Thymus (tissue), 11 donors: ENCODE data around the gene ETV2. TPM values are rescaled to one million over a fixed set of nuclear protein-coding genes. Genes with fewer than 3 reads are reported as not detected.
A peak's percentile ranks its signal among the peaks of the same experiment; 100 is the strongest.
"Not testable (repeated sequence)": the region's sequence is repeated elsewhere in the genome, so short reads cannot be mapped to it uniquely, and the experiment has no call there.

ENCODE experiments used
- DNase-seq, 9 donors: peaks; one replicate each; pipeline ENCODE4 v3.0.0-alpha.2; 2013; ENCODE audit warnings: low spot score in 9 of 9, low read depth in 6 of 9, missing footprints in 1 of 9
- H3K27ac ChIP-seq, 2 donors: one replicate each; pipeline ENCODE4 v1.5.1; 2013; ENCODE audit warnings: control low read depth in 1 of 2, low read depth in 1 of 2, low read length in 1 of 2, mild to moderate bottlenecking in 1 of 2, moderate library complexity in 1 of 2
- H3K27me3 ChIP-seq, 2 donors: one replicate each; pipeline ENCODE4 v1.5.1; 2013; ENCODE audit warnings: low read length in 1 of 2; ENCODE audit not compliant: control insufficient read depth in 2 of 2, insufficient read depth in 1 of 2
- H3K36me3 ChIP-seq, 2 donors: one replicate each; pipeline ENCODE4 v1.5.1; 2013; ENCODE audit warnings: low read length in 1 of 2, mild to moderate bottlenecking in 1 of 2, moderate library complexity in 1 of 2; ENCODE audit not compliant: control insufficient read depth in 2 of 2, insufficient read depth in 2 of 2
- H3K4me1 ChIP-seq, 2 donors: one replicate each; pipeline ENCODE4 v1.5.1; 2013; ENCODE audit warnings: low read length in 2 of 2; ENCODE audit not compliant: control insufficient read depth in 2 of 2, insufficient read depth in 2 of 2
- H3K4me3 ChIP-seq, 2 donors: one replicate each; pipeline ENCODE4 v1.5.1; 2013; ENCODE audit warnings: low read length in 2 of 2, control low read depth in 1 of 2, mild to moderate bottlenecking in 1 of 2
- H3K9me3 ChIP-seq, 2 donors: one replicate each; pipeline ENCODE4 v1.5.1; 2013; ENCODE audit warnings: low read length in 1 of 2, mild to moderate bottlenecking in 1 of 2; ENCODE audit not compliant: control insufficient read depth in 2 of 2, insufficient read depth in 1 of 2
- whole genome bisulfite sequencing: extraction: QIAGEN DNeasy Blood & Tissue Kit; methylation state at CpG from one replicate; pipeline ENCODE4 v1.1.7; 2013; 5-methylcytosine and 5-hydroxymethylcytosine counted together
- polyA plus RNA-seq: library from polyadenylated mRNA; stranded (reverse); fragments of 200-250 nt; gene quantifications from one replicate; pipeline ENCODE4 v1.2.3, GENCODE V29; 2013
- total RNA-seq: library from RNA; stranded (reverse); fragments of 120-200 nt; gene quantifications from one replicate; pipeline ENCODE4 v1.2.4, GENCODE V29; 2013
- donor health status: healthy.

ETV2 gene
- total and polyA plus RNA-seq, 2 donors: 0.76 to 1.5 TPM

DNA sequence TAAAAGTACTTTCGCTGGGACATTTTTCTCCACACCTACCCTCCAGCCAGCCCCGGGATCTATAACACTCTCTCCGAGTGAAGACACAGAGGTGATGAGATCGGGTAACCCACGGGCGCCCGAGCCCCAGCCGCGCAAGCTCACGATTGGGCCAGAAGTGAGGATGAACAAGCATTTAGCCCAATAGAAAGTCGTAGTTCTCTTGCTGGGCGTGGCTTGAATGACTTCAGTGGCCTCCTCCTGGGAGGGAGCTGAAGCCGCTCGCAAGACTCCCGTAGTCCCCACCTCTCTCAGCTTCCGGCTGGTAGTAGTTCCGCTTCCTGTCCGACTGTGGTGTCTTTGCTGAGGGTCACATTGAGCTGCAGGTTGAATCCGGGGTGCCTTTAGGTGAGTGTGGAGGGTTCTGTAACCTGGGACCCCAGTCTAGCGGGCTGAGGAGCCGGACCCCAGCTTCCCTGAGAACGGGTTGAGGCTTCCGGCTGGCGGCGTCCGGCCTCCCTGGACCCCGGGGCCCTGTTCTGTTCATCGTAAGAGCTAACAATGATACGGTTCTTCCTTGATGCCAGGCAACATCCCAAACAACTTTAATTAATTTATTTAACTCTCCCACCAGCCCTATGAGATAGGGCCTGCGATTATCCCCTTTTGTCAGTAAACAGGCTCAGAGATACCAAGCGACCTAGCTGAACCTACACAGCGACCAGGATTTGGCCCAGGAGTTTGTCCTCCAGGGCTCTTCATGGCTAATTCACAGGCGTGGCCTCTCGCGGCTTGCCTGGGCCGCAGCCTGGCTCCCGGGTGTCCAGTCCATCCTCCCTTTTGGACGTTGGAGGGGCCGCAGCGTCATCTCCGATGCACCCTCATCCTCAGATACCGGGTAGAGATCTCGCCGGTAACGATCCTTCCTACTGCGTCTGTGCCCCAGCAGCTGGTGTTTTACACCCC lies 6.7 kb downstream of the ETV2 start, which contains the start of gene COX6B1:
TSS of gene COX6B1 (plus strand) at position 307 of the 945 bp plus-strand sequence. CDS start 2,921 bp downstream, outside the sequence.
- peaks cover 15 to 35% of the 10 kb centered on the region in 2 donors for H3K4me1 ChIP-seq
- under 1% methylated on average over 46 of the region's 46 CpGs for WGBS
- DNase-seq: peak; percentile 86 to 99 (median 95)
- peak within 1 kb of the TSS; percentile 64 to 70 for H3K4me3 ChIP-seq
- H3K36me3 ChIP-seq: peaks cover 10 to 18% of the 10 kb centered on the region in 2 donors
- H3K27me3 ChIP-seq: no peaks in the 10 kb centered on the region
- H3K27ac ChIP-seq: peak within 1 kb of the TSS; percentile 26 to 65
- no peaks in the 10 kb centered on the region for H3K9me3 ChIP-seq

DNA sequence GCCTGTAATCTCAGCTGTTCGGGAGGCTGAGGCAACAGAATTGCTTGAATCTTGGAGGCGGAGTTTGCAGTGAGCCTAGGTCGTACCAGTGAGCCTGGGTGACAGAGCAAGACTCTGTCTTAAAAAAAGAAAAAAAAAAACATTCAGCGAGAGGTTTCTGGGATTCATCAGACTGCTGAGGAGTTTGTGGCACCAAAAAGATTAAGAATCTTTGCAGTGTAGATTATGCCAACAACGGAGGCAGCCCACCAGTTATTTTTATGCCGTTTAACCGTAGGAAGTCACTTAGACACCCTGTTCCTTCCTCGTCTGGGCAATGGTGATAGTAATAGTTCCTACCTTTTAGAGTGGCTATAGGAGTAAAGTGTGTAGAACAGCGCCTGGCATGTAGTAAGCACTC lies 9.0 kb downstream of the ETV2 start:
- no peaks in the 10 kb centered on the region for H3K27me3 ChIP-seq
- WGBS: 78% methylated on average over 9 of the region's 9 CpGs
- H3K4me3 ChIP-seq: no peak overlapping the region
- H3K36me3 ChIP-seq: peaks cover 27 to 35% of the 10 kb centered on the region in 2 donors
- no peak for DNase-seq
- no peak overlapping the region for H3K27ac ChIP-seq
- H3K4me1 ChIP-seq: peaks cover 8 to 14% of the 10 kb centered on the region in 2 donors
- no peaks in the 10 kb centered on the region for H3K9me3 ChIP-seq

DNA sequence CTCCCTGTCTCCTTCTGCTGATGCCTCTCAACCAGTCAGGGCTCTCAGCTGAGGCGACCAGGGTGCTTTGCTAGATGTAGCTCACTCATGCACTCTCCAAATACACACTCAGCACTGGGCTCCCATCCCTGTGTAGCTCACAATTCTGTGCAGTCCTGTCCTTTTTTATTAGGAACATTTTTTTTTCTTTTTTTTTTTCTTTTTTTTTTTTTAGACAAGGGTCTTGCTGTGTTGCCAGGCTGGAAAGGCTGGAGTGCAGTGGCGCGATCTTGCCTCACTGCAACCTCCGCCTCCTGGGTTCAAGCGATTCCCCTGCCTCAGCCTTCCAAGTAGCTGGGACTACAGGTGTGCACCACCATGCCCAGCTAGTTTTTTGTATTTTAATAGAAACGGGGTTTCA lies 13.3 kb downstream of the ETV2 start:
- H3K27ac ChIP-seq, H3K9me3 ChIP-seq, H3K4me3 ChIP-seq, H3K4me1 ChIP-seq, H3K27me3 ChIP-seq, DNase-seq: not testable (repeated sequence)
- H3K36me3 ChIP-seq: peaks cover 53 to 68% of the 10 kb centered on the region in 2 donors
- 98% methylated on average over 6 of the region's 6 CpGs for WGBS

DNA sequence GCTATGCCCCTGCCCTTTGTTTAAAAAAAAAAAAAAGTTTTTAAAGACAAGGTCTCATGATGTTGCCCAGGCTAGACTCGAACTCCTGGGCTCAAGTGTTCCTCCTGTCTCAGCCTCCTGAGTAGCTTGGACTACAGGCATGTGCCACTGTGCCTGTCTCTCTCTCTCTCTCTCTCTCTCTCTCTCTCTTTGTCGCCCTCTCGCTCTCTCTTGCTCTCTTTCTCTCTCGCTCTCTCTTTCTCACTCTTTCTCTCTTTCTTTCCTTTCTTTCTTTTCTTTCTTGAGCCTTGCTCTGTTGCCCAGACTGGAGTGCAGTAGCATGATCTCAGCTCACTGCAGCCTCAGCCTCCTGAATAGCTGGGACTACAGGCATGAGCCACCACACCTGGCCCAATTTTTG lies 14.1 kb downstream of the ETV2 start:
- no peak overlapping the region for H3K27ac ChIP-seq
- no peaks in the 10 kb centered on the region for H3K4me1 ChIP-seq
- no peaks in the 10 kb centered on the region for H3K27me3 ChIP-seq
- no peak for DNase-seq
- H3K9me3 ChIP-seq: no peaks in the 10 kb centered on the region
- no peak overlapping the region for H3K4me3 ChIP-seq
- 98% methylated on average over 4 of the region's 4 CpGs for WGBS
- H3K36me3 ChIP-seq: peaks cover 60 to 73% of the 10 kb centered on the region in 2 donors

DNA sequence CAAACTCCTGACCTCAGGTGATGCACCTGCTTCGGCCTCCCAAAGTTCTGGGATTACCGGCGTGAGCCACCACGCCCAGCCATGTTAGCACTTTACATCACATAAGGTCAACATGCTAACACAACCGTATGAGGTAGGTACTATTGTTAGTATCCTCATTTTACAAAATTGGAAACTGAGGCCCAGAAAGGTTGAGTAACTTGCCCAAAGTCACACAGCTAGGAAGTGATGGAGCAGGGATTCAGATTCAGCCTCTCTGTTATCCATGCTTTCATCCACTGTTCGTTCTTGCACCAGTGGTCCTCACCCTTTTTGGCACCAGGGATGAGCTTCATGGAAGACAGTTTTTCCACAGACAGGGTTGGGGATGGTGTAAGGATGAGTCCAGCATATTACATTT lies 15.2 kb downstream of the ETV2 start:
- Histone ChIP-seq H3K36me3 (peaks cover 56 to 69% of the 10 kb centered on the region in 2 donors), H3K9me3 (no peaks in the 10 kb centered on the region), H3K4me3 (no peak overlapping the region), H3K27ac (no peak overlapping the region), H3K27me3 (no peaks in the 10 kb centered on the region), H3K4me1 (no peaks in the 10 kb centered on the region)
- no peak for DNase-seq
- WGBS: over 99% methylated on average over 6 of the region's 6 CpGs

DNA sequence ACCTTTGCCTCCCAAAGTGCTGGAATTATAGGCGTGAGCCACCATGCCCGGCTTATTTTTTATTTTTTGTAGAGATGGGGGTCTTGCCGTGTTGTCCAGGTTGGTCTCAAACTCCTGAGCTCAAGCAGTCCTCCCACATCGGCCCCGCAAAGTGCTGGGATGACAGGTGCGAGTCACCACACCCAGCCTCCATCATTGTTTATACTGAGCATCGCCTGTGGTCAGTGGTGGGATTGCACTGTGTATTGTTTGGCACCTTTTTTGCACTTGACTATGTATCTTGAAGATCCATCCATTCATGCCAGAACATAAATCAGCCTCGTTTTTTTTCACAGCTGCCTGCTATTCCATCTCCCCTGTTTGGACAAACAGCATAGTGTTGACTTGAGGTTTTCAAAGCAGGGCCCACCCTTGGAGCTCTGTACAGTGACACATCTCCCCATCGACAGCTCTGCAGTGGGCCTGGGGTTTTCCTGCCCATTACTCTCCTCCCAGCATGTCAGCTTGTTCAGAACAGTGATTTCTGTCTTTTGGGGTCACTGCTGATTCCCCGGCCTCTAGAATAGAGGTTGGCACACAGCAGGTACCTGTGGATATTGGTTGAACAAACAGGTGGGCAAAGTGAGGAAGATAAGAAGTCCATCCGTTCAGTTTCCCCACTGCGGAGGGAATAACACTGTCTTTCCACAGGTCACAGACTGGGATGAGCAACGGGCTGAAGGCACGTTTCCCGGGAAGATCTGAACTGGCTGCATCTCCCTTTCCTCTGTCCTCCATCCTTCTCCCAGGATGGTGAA lies 16.6 kb downstream of the ETV2 start:
- WGBS: 91% methylated on average over 15 of the region's 15 CpGs

DNA sequence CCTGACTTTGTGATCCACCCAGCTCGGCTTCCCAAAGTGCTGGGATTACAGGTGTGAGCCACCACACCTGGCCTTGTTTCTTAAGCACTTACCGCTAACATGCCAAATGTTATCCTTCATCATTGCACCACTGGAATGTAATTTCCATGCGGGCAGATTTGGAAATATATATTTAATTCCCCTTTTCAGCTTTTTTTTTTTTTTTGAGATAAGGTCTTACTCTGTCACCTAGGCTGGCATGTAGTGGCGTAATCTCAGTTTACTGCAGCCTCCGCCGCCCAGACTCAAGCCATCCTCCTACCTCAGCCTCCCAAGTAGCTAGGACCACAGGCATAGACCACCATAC lies 20.4 kb downstream of the ETV2 start:
- Histone ChIP-seq H3K27ac (no peak overlapping the region), H3K27me3 (no peaks in the 10 kb centered on the region), H3K9me3 (no peaks in the 10 kb centered on the region), H3K4me3 (no peak overlapping the region), H3K36me3 (peaks cover 47 to 61% of the 10 kb centered on the region in 2 donors), H3K4me1 (no peaks in the 10 kb centered on the region)
- 97% methylated on average over 6 of the region's 6 CpGs for WGBS
- DNase-seq: no peak

More for the DNA sequence above, 16.6 kb downstream of the ETV2 start:
- Histone ChIP-seq H3K36me3 (peaks cover 61 to 68% of the 10 kb centered on the region in 2 donors), H3K4me1 (no peaks in the 10 kb centered on the region), H3K4me3 (no peak overlapping the region), H3K27me3 (no peaks in the 10 kb centered on the region), H3K27ac (no peak overlapping the region), H3K9me3 (no peaks in the 10 kb centered on the region)
- no peak for DNase-seq

DNA sequence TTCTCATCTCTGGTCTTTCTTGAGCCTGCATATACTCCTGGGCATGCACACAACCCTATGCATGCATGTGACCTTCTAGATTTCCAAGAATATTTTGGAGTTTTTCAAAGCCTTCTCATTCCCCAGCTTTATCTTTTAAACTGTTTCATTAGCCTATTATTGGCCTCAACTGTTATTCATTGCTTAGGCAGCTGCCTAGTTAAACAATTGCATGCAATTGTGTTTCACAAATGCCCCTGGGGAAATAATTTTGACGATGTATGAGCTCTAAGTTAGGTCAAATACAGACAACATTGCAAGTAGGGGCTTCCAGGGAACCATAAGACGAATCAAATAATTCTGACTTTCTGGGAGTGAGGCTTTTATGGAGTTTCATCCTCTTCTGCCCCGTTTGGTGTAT lies 22.4 kb downstream of the ETV2 start:
- H3K4me1 ChIP-seq: no peaks in the 10 kb centered on the region
- H3K9me3 ChIP-seq: no peaks in the 10 kb centered on the region
- no peak for DNase-seq
- H3K36me3 ChIP-seq: peaks cover 31 to 41% of the 10 kb centered on the region in 2 donors
- WGBS: 95% methylated on average over 3 of the region's 3 CpGs
- no peak overlapping the region for H3K4me3 ChIP-seq
- H3K27me3 ChIP-seq: no peaks in the 10 kb centered on the region
- H3K27ac ChIP-seq: no peak overlapping the region

DNA sequence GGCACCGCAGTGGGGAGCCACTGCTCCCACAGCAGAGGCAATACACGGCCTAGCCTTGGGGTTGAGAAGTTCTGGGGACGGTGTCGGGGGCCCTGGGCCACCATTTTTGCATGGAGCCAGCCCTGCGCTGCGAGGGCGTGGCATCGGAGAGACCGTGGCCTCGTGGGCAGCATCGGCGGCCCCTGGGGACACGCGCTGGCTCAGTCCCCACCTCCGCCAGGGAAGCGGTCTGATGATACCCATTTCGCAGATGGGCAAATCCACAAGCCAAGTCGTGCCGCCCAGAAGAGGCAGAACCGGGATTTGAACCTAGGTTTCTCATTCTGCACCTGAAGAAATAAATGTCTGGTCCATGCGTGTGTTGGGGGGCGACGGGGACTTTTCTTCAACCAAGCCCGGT lies 23.6 kb downstream of the ETV2 start:
- H3K36me3 ChIP-seq: peaks cover 26 to 33% of the 10 kb centered on the region in 2 donors
- H3K9me3 ChIP-seq: no peaks in the 10 kb centered on the region
- H3K27me3 ChIP-seq: peaks cover 0 to 4% of the 10 kb centered on the region in 2 donors
- H3K4me3 ChIP-seq: no peak overlapping the region
- 95% methylated on average over 24 of the region's 24 CpGs for whole genome bisulfite sequencing
- no peak for DNase-seq
- H3K4me1 ChIP-seq: no peaks in the 10 kb centered on the region
- no peak overlapping the region for H3K27ac ChIP-seq
